Gastroesophageal sphincter (tissue), 3 donors: ENCODE results near the gene OR12D1.

ENCODE experiments used
- CTCF ChIP-seq, 4 experiments: fragments of 200-600 bp in 2 of 4; fragments of 450-650 bp in 2 of 4; sonication (generic) in 1 of 4; IDR thresholded peaks; one replicate each; pipeline ENCODE4 v1.5.1; 2017 to 2019; ENCODE audit warnings: antibody characterized with exemption in 4 of 4, mild to moderate bottlenecking in 2 of 4, moderate library complexity in 2 of 4
- EP300 ChIP-seq: sonication (generic); formaldehyde crosslinking; IDR thresholded peaks from one replicate; pipeline ENCODE4 v1.6.1; 2017; ENCODE audit warnings: antibody characterized with exemption, mild to moderate bottlenecking

GRCh38 chr6:29376003-29376402 is 38.7 kb upstream of the OR12D1 start:
- TF ChIP-seq CTCF (IDR thresholded peaks at IDR 0.05), result no peak
- no peak for TF ChIP-seq EP300
